Caco-2 (cell line): ENCODE data around the gene SEPTIN6. TPM values are rescaled to one million over a fixed set of nuclear protein-coding genes. Genes with fewer than 3 reads are reported as not detected.

Source experiments
- BruUV-seq: library from RNA; stranded (reverse); fragments of 400-500 nt; replicated peaks from 2 replicates; lab custom pipeline; 2021; lab: Mats Ljungman, UMichigan
- CTCF ChIA-PET: fragments of 300-600 bp; sonication (Branson Sonifier 250); formaldehyde crosslinking; loops from one replicate; lab custom pipeline; 2022; ENCODE audit warnings: antibody characterized with exemption; lab: Charles Lee
- POLR2A ChIA-PET: fragments of 300-600 bp; sonication (Branson Sonifier 250); formaldehyde crosslinking; loops from one replicate; lab custom pipeline; 2022; ENCODE audit warnings: antibody characterized with exemption; lab: Charles Lee
- DNase-seq, 2 experiments: peaks; one replicate each; pipeline versions ENCODE4 v3.0.0 to v3.0.0-alpha.2; 2020 to 2022
- H3K27me3 ChIP-seq: replicated peaks from 2 replicates; pipeline ENCODE4 v1.6.0; 2011; ENCODE audit warnings: low read length; ENCODE audit not compliant: control insufficient read depth, insufficient read depth
- H3K36me3 ChIP-seq: 2 replicates; pipeline ENCODE4 v1.5.1; 2011; ENCODE audit warnings: low read length; ENCODE audit not compliant: control insufficient read depth, insufficient read depth
- H3K4me1 ChIP-seq: fragments of 250-450 bp; sonication (Bioruptor Pico); 2 replicates; pipeline ENCODE4 v1.5.1; 2020; ENCODE audit warnings: mild to moderate bottlenecking
- H3K4me3 ChIP-seq: 2 replicates; pipeline ENCODE4 v1.5.1; 2011; ENCODE audit warnings: low read depth, mild to moderate bottlenecking, control low read depth, low read length
- H3K9me3 ChIP-seq: fragments of 250-450 bp; sonication (Bioruptor Pico); 2 replicates; pipeline ENCODE4 v1.5.1; 2020; ENCODE audit warnings: mild to moderate bottlenecking, moderate library complexity
- H3K27ac Mint-ChIP-seq: one replicate; pipeline ENCODE4 v1.8.0; 2022; ENCODE audit warnings: mixed read lengths; ENCODE audit not compliant: unreplicated experiment
- H3K27me3 Mint-ChIP-seq: one replicate; pipeline ENCODE4 v1.8.0; 2022; ENCODE audit warnings: mixed read lengths; ENCODE audit not compliant: insufficient read depth, unreplicated experiment
- H3K36me3 Mint-ChIP-seq: one replicate; pipeline ENCODE4 v1.8.0; 2022; ENCODE audit warnings: mild to moderate bottlenecking, mixed read lengths; ENCODE audit not compliant: insufficient read depth, unreplicated experiment
- H3K4me1 Mint-ChIP-seq: one replicate; pipeline ENCODE4 v1.8.0; 2022; ENCODE audit warnings: low read depth, mixed read lengths; ENCODE audit not compliant: unreplicated experiment
- H3K4me3 Mint-ChIP-seq: one replicate; pipeline ENCODE4 v1.8.0; 2022; ENCODE audit warnings: mild to moderate bottlenecking, moderate library complexity, mixed read lengths; ENCODE audit not compliant: unreplicated experiment
- H3K9me3 Mint-ChIP-seq: one replicate; pipeline ENCODE4 v1.8.0; 2022; ENCODE audit warnings: mixed read lengths; ENCODE audit not compliant: unreplicated experiment
- intact Hi-C: fragments of 100-400 bp; cut with micrococcal nuclease; formaldehyde crosslinking; loops from one replicate; pipeline ENCODE4 v1.10.0; 2022; ENCODE audit not compliant: unreplicated experiment
- total RNA-seq: library from RNA; stranded (reverse); gene quantifications from 2 replicates; pipeline ENCODE4 v1.2.3, GENCODE V29; 2022
- TF ChIP-seq, protein P1 (sequence below), 2 experiments: fragments of 200-600 bp in 1 of 2; IDR thresholded peaks; 1 replicate in 1 of 2; 2 replicates in 1 of 2; pipeline versions ENCODE4 v1.5.1 to v1.8.0; 2011 to 2022; ENCODE audit warnings: antibody characterized with exemption in 1 of 2, control low read depth in 1 of 2, inconsistent platforms in 1 of 2, low read depth in 1 of 2, low read length in 1 of 2, mild to moderate bottlenecking in 1 of 2, moderate library complexity in 1 of 2; ENCODE audit not compliant: insufficient read depth in 1 of 2, severe bottlenecking in 1 of 2, unreplicated experiment in 1 of 2

Gene SEPTIN6
- total RNA-seq, 1 experiment from 2014 or later: 11.1 TPM

DNA sequence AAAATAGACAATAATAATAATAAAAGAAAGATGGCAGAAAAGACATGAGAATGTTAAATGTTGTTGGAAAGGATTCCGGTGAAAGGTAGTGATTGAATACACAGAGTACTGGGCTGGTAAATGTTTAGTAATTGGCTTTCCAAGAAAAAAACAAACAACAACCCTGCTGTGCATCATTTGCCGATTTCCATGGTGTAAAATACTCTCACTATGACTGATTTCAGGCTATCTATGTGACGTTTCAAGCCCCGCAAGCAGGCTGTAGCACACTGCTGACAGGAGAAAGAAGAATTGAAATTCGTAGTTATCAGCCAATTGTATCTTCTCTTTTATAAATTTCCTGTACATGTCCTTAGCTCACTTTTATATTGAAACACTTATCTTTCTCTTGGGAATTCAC is 13.6 kb upstream of the SEPTIN6 start:
- Histone ChIP-seq H3K36me3 (no peaks in the 10 kb centered on the region), H3K4me1 (no peaks in the 10 kb centered on the region), H3K9me3 (no peaks in the 10 kb centered on the region), H3K4me3 (no peak overlapping the region), H3K27me3 (no peaks in the 10 kb centered on the region)
- peaks cover 2% of the 10 kb centered on the region for H3K27me3 Mint-ChIP-seq
- POLR2A ChIA-PET: interaction anchor here (0.5 kb wide), 1 partner anchor 14 kb away, joined by 4 read pairs; the partner anchor contains the start of gene SEPTIN6
- H3K27ac Mint-ChIP-seq: no peak overlapping the region
- H3K9me3 Mint-ChIP-seq: no peaks in the 10 kb centered on the region
- no peak for DNase-seq
- no peak overlapping the region for H3K4me3 Mint-ChIP-seq
- intact Hi-C loops: no loop called here
- no peaks in the 10 kb centered on the region for H3K36me3 Mint-ChIP-seq
- BruUV-seq: no TSS peak
- TF ChIP-seq, protein P1, sequence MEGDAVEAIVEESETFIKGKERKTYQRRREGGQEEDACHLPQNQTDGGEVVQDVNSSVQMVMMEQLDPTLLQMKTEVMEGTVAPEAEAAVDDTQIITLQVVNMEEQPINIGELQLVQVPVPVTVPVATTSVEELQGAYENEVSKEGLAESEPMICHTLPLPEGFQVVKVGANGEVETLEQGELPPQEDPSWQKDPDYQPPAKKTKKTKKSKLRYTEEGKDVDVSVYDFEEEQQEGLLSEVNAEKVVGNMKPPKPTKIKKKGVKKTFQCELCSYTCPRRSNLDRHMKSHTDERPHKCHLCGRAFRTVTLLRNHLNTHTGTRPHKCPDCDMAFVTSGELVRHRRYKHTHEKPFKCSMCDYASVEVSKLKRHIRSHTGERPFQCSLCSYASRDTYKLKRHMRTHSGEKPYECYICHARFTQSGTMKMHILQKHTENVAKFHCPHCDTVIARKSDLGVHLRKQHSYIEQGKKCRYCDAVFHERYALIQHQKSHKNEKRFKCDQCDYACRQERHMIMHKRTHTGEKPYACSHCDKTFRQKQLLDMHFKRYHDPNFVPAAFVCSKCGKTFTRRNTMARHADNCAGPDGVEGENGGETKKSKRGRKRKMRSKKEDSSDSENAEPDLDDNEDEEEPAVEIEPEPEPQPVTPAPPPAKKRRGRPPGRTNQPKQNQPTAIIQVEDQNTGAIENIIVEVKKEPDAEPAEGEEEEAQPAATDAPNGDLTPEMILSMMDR (IDR thresholded peaks at IDR 0.05; ENCODE audit: insufficient read depth in 1 of 2, low read depth in 1 of 2, low read length in 1 of 2, severe bottlenecking in 1 of 2, unreplicated experiment in 1 of 2): no peak
- CTCF ChIA-PET: no interaction called here
- H3K4me1 Mint-ChIP-seq: no peaks in the 10 kb centered on the region

DNA sequence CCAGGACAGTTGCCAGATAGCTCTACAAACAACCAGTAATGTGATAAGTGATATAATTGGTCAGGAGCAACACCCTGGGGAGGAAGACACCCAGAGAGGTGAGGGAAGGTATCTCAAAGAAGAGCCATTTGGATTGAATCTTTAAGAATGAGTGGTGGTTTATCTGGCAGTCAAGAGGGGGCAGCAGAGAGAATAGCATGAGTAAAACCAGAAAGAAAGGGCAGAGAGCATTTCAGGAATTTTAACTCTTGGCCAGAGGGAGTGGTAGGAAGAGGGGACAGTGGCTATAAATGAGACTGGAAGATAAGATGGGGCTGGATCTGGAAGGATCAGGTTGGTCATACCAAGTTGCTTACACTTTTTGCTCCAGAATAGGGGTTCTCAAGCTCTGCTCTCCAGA is 5.9 kb upstream of the SEPTIN6 start:
- H3K36me3 Mint-ChIP-seq: no peaks in the 10 kb centered on the region
- Histone ChIP-seq H3K4me3 (no peak overlapping the region), H3K4me1 (no peaks in the 10 kb centered on the region), H3K27me3 (no peaks in the 10 kb centered on the region), H3K36me3 (no peaks in the 10 kb centered on the region), H3K9me3 (no peaks in the 10 kb centered on the region)
- peak; percentile 46 to 64 for DNase-seq
- H3K9me3 Mint-ChIP-seq: no peaks in the 10 kb centered on the region
- H3K27ac Mint-ChIP-seq: no peak overlapping the region
- CTCF ChIA-PET: no interaction called here
- TF ChIP-seq, protein P1 (IDR thresholded peaks at IDR 0.05; ENCODE audit: insufficient read depth in 1 of 2, low read depth in 1 of 2, low read length in 1 of 2, severe bottlenecking in 1 of 2, unreplicated experiment in 1 of 2): peak; percentile 51 to 61
- BruUV-seq: no TSS peak
- H3K4me1 Mint-ChIP-seq: no peaks in the 10 kb centered on the region
- POLR2A ChIA-PET: no interaction called here
- intact Hi-C loops: loop anchor here (2.0 kb wide), 1 partner anchor 32 kb away; no protein-coding TSS in a partner anchor
- H3K27me3 Mint-ChIP-seq: no peaks in the 10 kb centered on the region
- no peak overlapping the region for H3K4me3 Mint-ChIP-seq

DNA sequence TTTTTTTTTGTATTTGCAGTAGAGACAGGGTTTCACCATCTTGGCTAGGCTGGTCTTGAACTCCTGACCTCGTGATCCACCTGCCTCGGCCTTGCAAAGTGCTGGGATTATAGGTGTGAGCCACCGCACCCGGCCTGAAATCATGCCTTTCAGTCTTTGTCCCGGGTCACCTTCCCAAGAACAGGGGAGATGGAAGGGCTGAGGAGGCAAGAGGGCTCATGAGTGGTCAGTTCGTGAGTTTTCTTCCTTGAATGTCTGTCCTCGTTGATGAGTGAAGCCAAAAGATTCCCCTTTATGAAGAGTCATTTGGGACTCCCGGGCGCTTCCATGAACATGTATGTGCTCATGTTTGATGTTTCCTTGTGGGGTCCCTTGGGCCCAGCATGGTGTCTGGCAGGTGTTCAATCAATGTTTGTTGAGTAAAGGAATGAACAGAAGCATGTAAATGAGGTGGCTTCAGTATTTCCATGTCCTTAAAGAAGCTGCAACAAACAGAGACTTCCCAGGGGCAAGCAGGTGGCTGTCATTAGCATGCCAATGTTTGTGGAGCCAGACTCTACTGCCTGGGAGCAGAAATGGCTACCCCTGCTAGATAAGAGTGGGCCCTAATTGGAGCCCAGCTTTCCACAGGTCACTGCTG is 3.4 kb upstream of the SEPTIN6 start:
- Histone ChIP-seq H3K4me1 (no peaks in the 10 kb centered on the region), H3K36me3 (no peaks in the 10 kb centered on the region), H3K27me3 (no peaks in the 10 kb centered on the region), H3K4me3 (no peak overlapping the region), H3K9me3 (no peaks in the 10 kb centered on the region)
- CTCF ChIA-PET: interaction anchor here (0.6 kb wide), 1 partner anchor 368 kb away, joined by 3 read pairs; no protein-coding TSS in a partner anchor
- no TSS peak for BruUV-seq
- Mint-ChIP-seq H3K27ac (no peak overlapping the region), H3K36me3 (no peaks in the 10 kb centered on the region), H3K9me3 (no peaks in the 10 kb centered on the region), H3K27me3 (no peaks in the 10 kb centered on the region), H3K4me3 (no peak overlapping the region), H3K4me1 (no peaks in the 10 kb centered on the region)
- POLR2A ChIA-PET: no interaction called here
- no peak for DNase-seq
- TF ChIP-seq, protein P1 (IDR thresholded peaks at IDR 0.05; ENCODE audit: insufficient read depth in 1 of 2, low read depth in 1 of 2, low read length in 1 of 2, severe bottlenecking in 1 of 2, unreplicated experiment in 1 of 2): no peak
- intact Hi-C loops: no loop called here
